Endothelial cell of umbilical vein (primary cell): Measurements from ENCODE around the gene PRR23B. TPM values are rescaled to one million over a fixed set of nuclear protein-coding genes. Genes with fewer than 3 reads are reported as not detected.

Source experiments
- BruUV-seq: library from RNA; stranded (reverse); fragments of 400-500 nt; replicated peaks from 2 replicates; lab custom pipeline; 2021; lab: Mats Ljungman, UMichigan
- CTCF ChIA-PET: fragments of 300-600, 350-600 bp; sonication (Branson Sonifier 250); formaldehyde crosslinking; loops from one replicate; lab custom pipeline; 2021; ENCODE audit warnings: antibody characterized with exemption, inconsistent platforms; lab: Charles Lee
- POLR2A ChIA-PET: fragments of 300-600, 350-600 bp; sonication (Branson Sonifier 250); formaldehyde crosslinking; loops from one replicate; lab custom pipeline; 2021; ENCODE audit warnings: antibody characterized with exemption, inconsistent platforms; lab: Charles Lee
- DNase-seq: peaks from one replicate; pipeline ENCODE4 v3.0.0-alpha.2; 2011; ENCODE audit warnings: low read depth, low spot score
- FAIRE-seq: peaks from 2 replicates; lab custom pipeline; 2011; peaks lifted over from hg19 to GRCh38; lab: Jason Lieb, UNC
- H2AFZ ChIP-seq: 2 replicates; pipeline ENCODE4 v1.6.0; 2012; ENCODE audit warnings: low read depth, low read length, control low read depth, inconsistent platforms
- H3K27ac ChIP-seq: 2 replicates; pipeline ENCODE4 v1.5.1; 2011; ENCODE audit warnings: low read depth, mild to moderate bottlenecking, control low read depth, low read length, moderate library complexity; ENCODE audit not compliant: insufficient read depth
- H3K27me3 ChIP-seq, 2 experiments: 2 replicates each; pipeline versions ENCODE4 v1.6.0 to v1.6.1; 2011; ENCODE audit warnings: low read length in 2 of 2, mixed read lengths in 1 of 2; ENCODE audit not compliant: control insufficient read depth in 2 of 2, insufficient read depth in 2 of 2
- H3K36me3 ChIP-seq, 2 experiments: 2 replicates in 1 of 2; 3 replicates in 1 of 2; pipeline ENCODE4 v1.5.1; 2011; ENCODE audit warnings: low read length in 2 of 2, mild to moderate bottlenecking in 1 of 2, moderate library complexity in 1 of 2; ENCODE audit not compliant: control insufficient read depth in 2 of 2, insufficient read depth in 2 of 2; ENCODE audit errors: extremely low read depth in 1 of 2
- H3K4me1 ChIP-seq: 3 replicates; pipeline ENCODE4 v1.5.1; 2011; ENCODE audit warnings: mild to moderate bottlenecking, low read length; ENCODE audit not compliant: control insufficient read depth, insufficient read depth; ENCODE audit errors: extremely low read depth
- H3K4me2 ChIP-seq: 2 replicates; pipeline ENCODE4 v1.6.1; 2011; ENCODE audit warnings: low read length, control low read depth, mixed read lengths; ENCODE audit not compliant: insufficient read depth
- H3K4me3 ChIP-seq, 3 experiments: fragments of 200-600 bp in 1 of 3; sonication (generic), shearing (Covaris generic) in 1 of 3; replicated peaks in 1 of 3; 2 replicates each; pipeline ENCODE4 v1.5.1; 2011 to 2016; ENCODE audit warnings: control low read depth in 3 of 3, low read length in 3 of 3, mild to moderate bottlenecking in 2 of 3, inconsistent platforms in 1 of 3, low read depth in 1 of 3, moderate library complexity in 1 of 3; ENCODE audit not compliant: insufficient read depth in 1 of 3
- H3K79me2 ChIP-seq: 2 replicates; pipeline ENCODE4 v1.6.0; 2012; ENCODE audit warnings: low read length, inconsistent platforms; ENCODE audit not compliant: control insufficient read depth, insufficient read depth
- H3K9ac ChIP-seq: replicated peaks from 2 replicates; pipeline ENCODE3; 2011; ENCODE audit warnings: low read length, control low read depth; ENCODE audit not compliant: insufficient read depth; ENCODE audit errors: extremely low read depth
- H3K9me1 ChIP-seq: replicated peaks from 3 replicates; pipeline ENCODE4 v1.6.0; 2011; ENCODE audit warnings: mild to moderate bottlenecking, low read length; ENCODE audit not compliant: control insufficient read depth, insufficient read depth; ENCODE audit errors: extremely low read depth
- H3K9me3 ChIP-seq: replicated peaks from 2 replicates; pipeline ENCODE4 v1.5.1; 2012; ENCODE audit warnings: low read length, inconsistent platforms; ENCODE audit not compliant: control insufficient read depth, insufficient read depth
- H4K20me1 ChIP-seq: replicated peaks from 2 replicates; pipeline ENCODE3; 2011; ENCODE audit warnings: mild to moderate bottlenecking, low read length; ENCODE audit not compliant: control insufficient read depth, insufficient read depth; ENCODE audit errors: extremely low read depth
- CTCF ChIP-seq, 2 donors: IDR thresholded peaks; 1 replicate in 1 of 2; 2 replicates in 1 of 2; pipeline ENCODE4 v1.5.1; 2011; ENCODE audit warnings: low read length in 2 of 2, mild to moderate bottlenecking in 2 of 2, moderate library complexity in 2 of 2, control low read depth in 1 of 2, inconsistent platforms in 1 of 2, low read depth in 1 of 2; ENCODE audit not compliant: insufficient read depth in 1 of 2; ENCODE audit errors: extremely low read depth in 1 of 2
- EZH2 ChIP-seq: IDR thresholded peaks from 2 replicates; pipeline ENCODE4 v1.6.1; 2012; ENCODE audit warnings: borderline replicate concordance, low read depth, mild to moderate bottlenecking, moderate library complexity, low read length, inconsistent platforms; ENCODE audit not compliant: severe bottlenecking
- FOS ChIP-seq: IDR thresholded peaks from 2 replicates; pipeline ENCODE4 v1.6.1; 2011; ENCODE audit warnings: mild to moderate bottlenecking, low read length, moderate library complexity, borderline replicate concordance; ENCODE audit not compliant: insufficient read depth
- GATA2 ChIP-seq: IDR thresholded peaks from 2 replicates; pipeline ENCODE4 v1.7.0; 2011; ENCODE audit warnings: low read depth, mild to moderate bottlenecking, moderate library complexity, mixed read lengths, low read length; ENCODE audit not compliant: insufficient read length, insufficient read depth
- JUN ChIP-seq: IDR thresholded peaks from 2 replicates; pipeline ENCODE4 v1.6.1; 2011; ENCODE audit warnings: borderline replicate concordance, low read depth; ENCODE audit not compliant: insufficient read length, insufficient read depth
- MYC ChIP-seq: IDR thresholded peaks from one replicate; pipeline ENCODE4 v1.6.1; 2011; ENCODE audit warnings: mild to moderate bottlenecking, low read depth, low read length
- POLR2A ChIP-seq: IDR thresholded peaks from 2 replicates; pipeline ENCODE4 v1.6.1; 2012; ENCODE audit warnings: low read depth, mild to moderate bottlenecking, control low read depth, low read length
- POLR2AphosphoS5 ChIP-seq: IDR thresholded peaks from 2 replicates; pipeline ENCODE4 v1.6.1; 2012; ENCODE audit warnings: low read depth, mild to moderate bottlenecking, control low read depth, low read length, moderate library complexity; ENCODE audit not compliant: insufficient read depth
- dilution Hi-C: fragments of 300-500 bp; cut with MboI; formaldehyde crosslinking; loops from one replicate; pipeline ENCODE4 v1.15.0; 2019; ENCODE audit warnings: low sequenced_read_pairs; ENCODE audit not compliant: extremely low pct_ligation_motif_present
- intact Hi-C: fragments of 100-400 bp; cut with micrococcal nuclease; formaldehyde crosslinking; loops from one replicate; pipeline ENCODE4 v1.10.0; 2022
- polyA plus RNA-seq, 4 experiments: library from polyadenylated mRNA; depleted of rRNA in 3 of 4; stranded (reverse) in 3 of 4; unstranded in 1 of 4; fragments of >200 nt; gene quantifications; 2 replicates each; pipeline versions ENCODE4 v1.2.1 to v1.2.3, GENCODE V29; 2011 to 2012; ENCODE audit warnings: missing spikeins in 1 of 4
- total RNA-seq: library from RNA; stranded (reverse); gene quantifications from 2 replicates; pipeline ENCODE4 v1.2.3, GENCODE V29; 2021
- TF ChIP-seq, protein P1 (sequence below): IDR thresholded peaks from 2 replicates; pipeline ENCODE4 v1.6.1; 2011; ENCODE audit not compliant: insufficient read depth, insufficient read length

PRR23B gene
- total and polyA plus RNA-seq, 2 donors (not counting 3 experiments of a cell fraction or from before 2014, with no cell fraction given): not detected

DNA sequence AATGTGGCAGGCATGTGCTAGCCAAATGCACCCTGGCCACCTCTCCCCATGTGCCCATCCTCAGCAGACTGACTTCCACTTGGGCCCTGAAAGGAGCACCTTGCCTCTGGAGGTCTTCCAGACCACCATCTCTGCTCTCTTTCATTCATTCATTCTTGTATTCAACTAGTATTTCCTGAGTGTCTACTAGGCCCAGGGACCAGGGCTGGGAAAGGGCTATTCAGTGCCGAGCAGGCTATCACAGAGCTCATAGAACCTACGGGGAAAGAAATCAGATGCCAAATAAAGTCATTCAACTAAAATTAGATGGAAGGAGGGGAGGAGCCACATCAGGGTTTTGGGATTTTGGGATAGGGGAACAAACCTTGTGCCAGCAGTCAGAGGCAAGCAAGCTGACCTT, 33.5 kb downstream of the PRR23B start:
- TF ChIP-seq CTCF (IDR thresholded peaks at IDR 0.05; ENCODE audit: extremely low read depth in 1 of 2, insufficient read depth in 1 of 2, low read depth in 1 of 2, low read length in 2 of 2) (no peak), POLR2A (no peak), EZH2 (no peak), FOS (no peak), MYC (no peak), POLR2AphosphoS5 (no peak), GATA2 (no peak), JUN (no peak)
- TF ChIP-seq, protein P1, sequence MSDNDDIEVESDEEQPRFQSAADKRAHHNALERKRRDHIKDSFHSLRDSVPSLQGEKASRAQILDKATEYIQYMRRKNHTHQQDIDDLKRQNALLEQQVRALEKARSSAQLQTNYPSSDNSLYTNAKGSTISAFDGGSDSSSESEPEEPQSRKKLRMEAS: no peak
- Histone ChIP-seq H3K4me3 (no peak overlapping the region), H3K27ac (no peak overlapping the region), H3K4me2 (no peak overlapping the region), H3K4me1 (no peaks in the 10 kb centered on the region), H2AFZ (no peak overlapping the region), H3K9ac (no peak overlapping the region), H3K9me1 (no peaks in the 10 kb centered on the region), H3K27me3 (peaks cover 0 to 3% of the 10 kb centered on the region in 2 experiments), H3K79me2 (no peaks in the 10 kb centered on the region), H3K36me3 (no peaks in the 10 kb centered on the region), H4K20me1 (no peaks in the 10 kb centered on the region), H3K9me3 (no peaks in the 10 kb centered on the region)
- DNase-seq: no peak
- dilution Hi-C loops (no loop called here), intact Hi-C loops (no loop called here)
- BruUV-seq: no TSS peak
- CTCF ChIA-PET: no interaction called here
- no peak for FAIRE-seq
- POLR2A ChIA-PET: no interaction called here
